SH-SY5Y (cell line): Measurements from ENCODE around the gene SPIRE2.

Experiments
- GATA2 ChIP-seq: IDR thresholded peaks from 2 replicates; pipeline ENCODE4 v1.6.1; 2011; ENCODE audit warnings: mild to moderate bottlenecking, low read depth, low read length
- GATA3 ChIP-seq: IDR thresholded peaks from 2 replicates; pipeline ENCODE4 v1.6.1; 2011; ENCODE audit warnings: low read depth, mild to moderate bottlenecking, low read length, moderate library complexity

DNA sequence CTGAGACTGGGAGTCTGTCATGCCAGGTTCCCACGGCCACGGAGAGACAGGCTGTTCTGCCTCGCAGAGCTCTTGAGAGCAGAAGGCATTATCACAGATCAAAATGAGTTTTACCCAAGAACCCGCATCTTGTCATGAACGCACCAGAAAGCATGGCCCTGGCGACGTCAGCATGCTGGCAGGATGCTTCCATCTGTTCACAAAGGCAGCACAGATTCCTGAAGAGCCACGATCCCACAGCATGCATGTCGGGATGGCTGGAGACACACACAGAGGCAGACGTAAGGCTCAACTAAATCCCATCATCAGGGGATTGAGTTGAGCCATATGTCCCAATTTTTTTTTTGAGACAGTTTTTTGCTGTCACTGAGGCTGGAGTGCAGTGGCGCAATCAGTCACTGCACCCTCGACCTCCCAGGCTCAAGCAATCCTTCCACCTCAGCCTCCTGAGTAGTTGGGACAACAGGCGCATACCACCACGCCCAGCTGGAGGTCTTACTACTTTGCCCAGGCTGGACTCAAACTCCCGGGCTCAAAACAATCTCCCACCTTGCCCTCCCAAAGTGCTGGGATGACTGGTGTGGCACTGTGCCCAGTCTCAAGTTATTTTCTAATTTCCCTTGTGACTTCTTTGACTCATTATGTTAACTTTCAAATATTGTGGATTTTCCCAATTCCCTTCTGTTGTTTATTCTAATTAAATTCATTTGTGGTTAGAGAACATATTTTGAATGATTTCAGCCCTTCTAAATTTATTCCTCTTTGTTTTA is 23.0 kb upstream of the SPIRE2 start:
- TF ChIP-seq GATA2 (no peak), GATA3 (no peak)
